ELR (cell line): ENCODE measurements around the gene CAMK2N2.
"Not testable (repeated sequence)": the region's sequence is repeated elsewhere in the genome, so short reads cannot be mapped to it uniquely, and the experiment has no call there.

Experiments used
- DNase-seq: peaks from one replicate; pipeline ENCODE4 v3.0.0-alpha.2; 2015; ENCODE audit warnings: low read depth

The CAMK2N2 gene

GRCh38 chr3:184272269-184272668 lies 10.9 kb upstream of the CAMK2N2 start:
- DNase-seq = no peak

GRCh38 chr3:184267249-184267648 lies 5.9 kb upstream of the CAMK2N2 start:
- not testable (repeated sequence) for DNase-seq

- DNase-seq = no peak
These were observed 1.4 kb upstream of the CAMK2N2 start for GRCh38 chr3:184262764-184263179.

DNA sequence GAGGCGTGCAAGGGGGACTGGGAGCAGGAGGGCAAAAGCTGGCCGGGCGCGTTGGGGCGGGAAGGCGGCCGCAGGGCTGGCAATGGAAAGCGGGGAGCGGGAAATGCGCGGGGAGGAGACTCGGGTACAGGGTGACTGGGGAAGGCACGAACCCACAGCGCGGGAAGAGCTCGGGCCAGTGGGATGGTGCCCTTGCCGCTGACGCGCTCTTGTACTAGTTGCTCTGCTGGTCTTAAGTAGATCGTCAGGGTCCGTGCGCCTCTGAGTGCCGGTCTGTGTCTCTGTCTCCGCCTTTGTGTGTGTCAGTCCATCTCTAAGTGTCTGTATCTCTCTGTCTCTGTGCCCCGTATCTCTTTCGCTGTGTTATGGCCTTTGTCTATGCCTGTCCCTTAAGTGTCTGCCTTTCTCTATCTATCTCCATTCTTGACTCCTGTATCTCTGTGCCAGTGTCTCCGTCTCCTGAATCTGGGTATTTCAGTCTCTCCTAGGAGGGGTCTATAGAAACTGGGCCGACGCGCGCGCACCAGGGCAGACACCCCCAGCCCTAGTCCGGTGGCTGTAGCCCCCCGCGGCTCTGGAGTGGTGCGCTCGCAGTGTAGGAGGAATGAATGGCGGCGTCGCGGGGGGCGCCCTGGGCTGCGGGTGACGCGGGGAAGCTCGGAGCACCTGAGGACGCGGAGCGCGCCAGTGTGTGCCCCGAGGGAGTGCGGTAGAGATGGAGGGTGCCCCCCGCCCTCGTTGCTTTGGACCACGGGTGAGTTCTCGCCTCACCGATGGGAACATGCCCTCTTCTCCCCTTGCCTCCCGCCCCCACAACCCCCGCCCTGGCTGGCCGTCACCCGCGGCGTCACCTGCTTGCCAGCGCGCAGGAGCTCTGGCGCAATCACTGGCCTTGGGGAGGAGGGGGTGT lies 756 bp upstream of the CAMK2N2 start:
- peak; percentile 64 for DNase-seq

DNA sequence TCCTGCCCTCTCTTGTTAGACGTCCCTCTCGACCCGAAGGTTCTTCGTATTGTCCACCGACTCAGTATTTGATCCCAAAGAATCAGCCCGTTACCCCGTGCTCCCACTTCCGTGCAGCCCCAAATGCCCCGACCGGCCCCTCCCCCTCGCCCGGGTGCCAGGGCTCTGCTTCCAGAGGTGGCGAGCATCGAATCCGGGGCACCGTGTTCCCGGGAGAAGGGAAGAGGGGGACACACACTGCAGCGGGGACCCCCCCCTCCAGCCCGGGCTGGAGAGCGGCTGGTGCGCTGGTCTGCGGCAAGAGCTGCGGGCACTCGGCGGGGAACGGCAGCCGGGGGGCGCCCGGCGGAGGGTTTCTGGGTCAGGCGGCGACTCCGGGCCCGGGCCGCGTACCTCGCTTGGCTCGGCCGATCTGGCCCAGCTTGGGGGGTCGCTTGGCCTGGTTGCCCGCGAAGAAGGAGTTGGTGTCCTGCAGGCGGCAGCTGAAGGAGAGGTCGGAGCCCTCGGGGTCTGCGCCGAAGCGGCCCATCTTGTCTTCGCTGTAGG lies 556 bp downstream of the CAMK2N2 start:
- no peak for DNase-seq

- DNase-seq = peak; percentile 61
These were observed 1.3 kb downstream of the CAMK2N2 start for GRCh38 chr3:184259878-184260723.

GRCh38 chr3:184259396-184259877 lies 1.9 kb downstream of the CAMK2N2 start:
- DNase-seq = no peak

- no peak for DNase-seq
These were observed 2.4 kb downstream of the CAMK2N2 start for GRCh38 chr3:184258926-184259325.

GRCh38 chr3:184257083-184257915 lies 4.1 kb downstream of the CAMK2N2 start:
- no peak for DNase-seq

DNA sequence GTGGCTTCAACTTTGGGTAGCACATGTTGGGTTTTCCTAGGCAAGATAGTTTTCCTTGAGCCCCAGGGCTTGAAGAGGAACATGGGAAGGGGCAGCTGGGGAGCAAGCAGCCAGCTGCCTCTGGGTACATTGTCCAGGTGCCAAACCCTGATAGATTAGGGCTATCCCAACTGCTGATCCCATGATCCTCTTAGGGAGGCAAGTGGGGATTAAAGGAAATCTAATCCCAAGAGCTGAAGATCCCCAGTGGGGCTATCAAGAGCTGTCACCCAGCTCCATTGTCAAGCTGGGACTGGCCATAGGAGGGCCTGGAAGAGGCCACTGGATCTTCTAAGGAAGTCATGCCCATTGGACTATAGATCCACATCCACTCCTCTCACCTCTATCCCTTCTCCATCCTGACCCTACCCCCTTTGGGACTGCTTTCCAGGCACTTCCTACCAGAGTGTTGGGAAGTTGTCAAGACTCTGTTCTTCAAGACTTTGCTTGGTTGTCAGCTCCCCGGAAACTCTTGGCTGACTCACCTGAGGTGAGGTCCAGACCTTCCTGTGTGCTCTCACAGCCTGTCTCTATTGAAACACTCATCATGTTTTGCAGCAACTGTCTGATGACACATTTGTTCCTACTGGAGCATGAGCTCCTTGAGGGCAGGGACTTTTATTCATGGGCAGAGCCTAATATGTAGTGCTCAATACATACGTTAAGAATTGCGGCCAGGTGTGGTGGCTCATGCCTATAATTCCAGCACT lies 5.9 kb downstream of the CAMK2N2 start:
- peak; percentile 46 for DNase-seq

DNA sequence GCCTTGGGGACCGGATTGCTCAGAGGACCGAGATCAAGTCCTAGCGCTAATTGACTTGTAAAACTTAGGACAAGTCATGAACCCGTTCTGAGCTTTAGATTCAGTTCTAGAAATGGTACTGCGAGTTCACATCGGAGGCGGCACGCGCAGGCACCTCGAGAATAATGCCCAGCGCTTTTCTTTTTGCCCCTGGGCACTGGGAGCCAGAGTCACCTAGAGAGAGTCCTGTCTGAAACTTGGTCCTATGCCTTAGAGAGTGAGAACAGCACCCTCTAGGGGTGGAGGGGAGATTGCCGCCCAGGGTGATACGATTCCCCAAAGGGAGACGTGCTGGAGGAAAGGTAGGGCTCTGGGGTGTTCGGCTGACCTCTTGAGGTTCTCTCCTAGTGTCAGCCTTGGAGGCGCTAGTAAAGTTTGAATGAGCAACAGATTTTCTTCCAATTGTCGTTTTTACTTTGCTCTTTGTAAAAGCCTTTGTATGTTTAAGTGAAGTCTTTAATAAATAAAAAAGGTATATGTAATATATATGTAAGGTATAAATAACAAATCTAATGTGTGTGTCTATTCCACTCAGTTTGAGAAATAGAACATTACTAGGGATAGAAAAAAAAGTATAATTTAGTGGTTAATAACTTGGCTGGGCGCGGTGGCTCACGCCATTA lies 11.1 kb downstream of the CAMK2N2 start:
- DNase-seq = peak; percentile 93

DNA sequence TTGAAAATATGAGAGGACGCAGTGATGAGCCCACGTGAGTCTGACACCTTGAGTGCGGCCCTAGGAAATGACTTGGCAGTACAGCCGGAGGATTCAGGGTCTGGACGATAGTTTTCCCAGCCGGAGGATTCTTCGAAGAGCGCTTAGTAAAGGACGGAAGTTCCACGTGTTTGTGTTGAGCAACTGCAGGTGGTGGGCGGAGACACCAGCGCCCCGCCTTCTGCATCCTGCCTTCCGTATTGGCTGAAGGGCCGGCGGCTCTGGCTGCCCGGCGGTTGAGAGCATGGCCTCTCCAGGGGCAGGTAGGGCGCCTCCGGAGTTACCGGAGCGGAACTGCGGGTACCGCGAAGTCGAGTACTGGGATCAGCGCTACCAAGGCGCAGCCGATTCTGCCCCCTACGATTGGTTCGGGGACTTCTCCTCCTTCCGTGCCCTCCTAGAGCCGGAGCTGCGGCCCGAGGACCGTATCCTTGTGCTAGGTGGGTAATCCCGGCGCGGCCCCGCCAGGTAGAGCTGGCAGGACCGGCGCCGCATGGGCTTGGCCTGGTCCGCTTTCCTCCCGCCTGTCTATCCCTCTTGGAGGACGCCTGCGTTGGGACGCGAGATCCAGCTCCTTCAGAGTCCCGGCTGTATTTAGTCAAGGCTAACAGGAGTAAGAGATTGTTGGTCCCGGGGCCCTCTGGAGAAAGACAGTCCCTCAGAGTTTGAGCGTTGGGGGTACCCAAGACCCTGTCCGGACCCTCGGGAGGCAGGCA lies 11.8 kb downstream of the CAMK2N2 start, which contains the start of gene EEF1AKMT4:
Gene EEF1AKMT4 (plus strand): TSS at position 261 of the 755 bp plus-strand sequence. CDS start 23 bp downstream, at position 284.
- peak; percentile 99 for DNase-seq

- DNase-seq = peak; percentile 94
These were observed 12.6 kb downstream of the CAMK2N2 start, which contains the start of gene ALG3 for GRCh38 chr3:184248454-184249411. Gene ALG3 (minus strand): TSS chr3:184248962. CDS start chr3:184248940, 22 bp downstream.

GRCh38 chr3:184242297-184242685 lies 19.1 kb downstream of the CAMK2N2 start:
- DNase-seq = no peak

DNA sequence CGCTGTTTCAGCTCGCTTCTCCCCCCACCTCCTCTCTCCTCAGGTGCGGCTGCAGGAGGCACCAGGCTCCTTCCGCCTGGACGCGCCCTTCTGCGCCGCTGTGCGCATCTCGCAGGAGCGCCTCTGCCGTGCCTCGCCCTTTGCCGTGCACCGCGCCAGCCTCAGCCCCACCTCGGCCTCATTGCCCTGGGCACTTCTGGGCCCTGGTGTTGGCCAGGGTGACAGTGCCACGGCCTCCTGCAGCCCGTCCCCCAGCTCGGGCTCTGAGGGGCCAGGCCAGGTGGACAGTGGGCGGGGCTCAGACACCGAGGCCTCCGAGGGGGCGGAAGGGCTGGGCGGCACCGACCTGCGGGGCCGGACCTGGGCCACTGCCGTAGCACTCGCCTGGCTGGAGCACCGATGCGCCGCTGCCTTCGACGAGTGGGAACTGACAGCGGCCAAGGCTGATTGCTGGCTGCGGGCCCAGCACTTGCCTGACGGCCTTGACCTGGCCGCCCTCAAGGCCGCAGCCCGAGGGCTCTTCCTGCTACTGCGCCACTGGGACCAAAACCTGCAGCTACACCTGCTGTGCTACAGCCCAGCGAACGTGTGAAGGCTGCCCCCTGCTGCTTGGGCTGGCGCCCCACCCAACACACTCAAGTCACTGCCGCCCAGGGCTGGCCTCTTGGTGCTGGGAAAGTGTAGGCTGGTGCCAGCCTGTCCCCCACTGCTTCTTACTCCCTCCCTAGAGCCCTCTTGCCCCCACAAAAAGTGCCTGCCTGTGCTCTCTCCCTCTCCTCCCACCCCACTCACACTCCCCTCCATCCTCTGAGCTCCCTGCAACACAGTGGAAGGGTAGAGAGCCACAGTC lies 19.7 kb downstream of the CAMK2N2 start:
- DNase-seq = peak; percentile 43

DNA sequence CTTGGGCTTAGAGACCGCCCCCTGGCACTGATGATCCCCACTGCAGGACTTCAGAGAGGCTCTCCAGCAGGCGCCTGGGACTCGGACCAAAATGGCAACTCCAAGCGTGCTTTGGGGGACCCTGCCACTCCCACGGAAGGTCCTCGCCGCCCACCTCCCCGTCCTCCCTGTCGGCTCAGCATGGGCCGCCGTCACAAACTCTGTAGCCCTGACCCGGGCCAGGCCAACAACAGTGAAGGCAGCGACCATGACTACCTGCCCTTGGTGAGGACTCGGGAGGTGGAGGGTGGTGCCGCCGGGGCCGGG lies 20.3 kb downstream of the CAMK2N2 start:
- DNase-seq = no peak
